Neural progenitor cell (in vitro differentiated cells): ENCODE measurements around the gene BNIP1.

Source experiments
- EZH2phosphoT487 ChIP-seq: fragments of 200-600 bp; sonication (generic); IDR thresholded peaks from 2 replicates; pipeline ENCODE4 v1.6.1; 2017; ENCODE audit warnings: antibody characterized with exemption
- TF ChIP-seq, protein P1 (sequence below): fragments of 200-600 bp; sonication (generic); IDR thresholded peaks from 2 replicates; pipeline ENCODE4 v1.5.1; 2017; ENCODE audit warnings: antibody characterized with exemption, mild to moderate bottlenecking

DNA sequence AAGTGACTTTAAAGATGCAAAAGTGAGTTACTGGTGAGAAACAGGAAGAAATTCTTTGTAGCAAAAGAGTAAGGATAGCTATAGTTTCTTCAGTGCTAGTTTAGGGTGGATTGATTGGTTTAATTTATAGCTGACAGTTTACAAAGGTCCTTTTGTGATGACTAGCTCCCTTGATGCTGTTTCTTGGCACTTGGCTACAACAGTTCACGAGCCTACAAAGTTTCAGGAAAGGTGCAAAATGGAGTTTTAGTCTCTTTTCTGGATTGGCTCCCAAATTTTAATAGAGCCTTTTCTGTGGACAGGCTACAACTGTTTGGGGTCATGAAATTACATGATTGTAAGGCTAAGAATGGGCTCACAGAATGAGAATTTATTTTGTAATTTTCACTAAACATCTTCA, 40.9 kb upstream of the BNIP1 start:
- no peak for TF ChIP-seq EZH2phosphoT487
- TF ChIP-seq, protein P1, sequence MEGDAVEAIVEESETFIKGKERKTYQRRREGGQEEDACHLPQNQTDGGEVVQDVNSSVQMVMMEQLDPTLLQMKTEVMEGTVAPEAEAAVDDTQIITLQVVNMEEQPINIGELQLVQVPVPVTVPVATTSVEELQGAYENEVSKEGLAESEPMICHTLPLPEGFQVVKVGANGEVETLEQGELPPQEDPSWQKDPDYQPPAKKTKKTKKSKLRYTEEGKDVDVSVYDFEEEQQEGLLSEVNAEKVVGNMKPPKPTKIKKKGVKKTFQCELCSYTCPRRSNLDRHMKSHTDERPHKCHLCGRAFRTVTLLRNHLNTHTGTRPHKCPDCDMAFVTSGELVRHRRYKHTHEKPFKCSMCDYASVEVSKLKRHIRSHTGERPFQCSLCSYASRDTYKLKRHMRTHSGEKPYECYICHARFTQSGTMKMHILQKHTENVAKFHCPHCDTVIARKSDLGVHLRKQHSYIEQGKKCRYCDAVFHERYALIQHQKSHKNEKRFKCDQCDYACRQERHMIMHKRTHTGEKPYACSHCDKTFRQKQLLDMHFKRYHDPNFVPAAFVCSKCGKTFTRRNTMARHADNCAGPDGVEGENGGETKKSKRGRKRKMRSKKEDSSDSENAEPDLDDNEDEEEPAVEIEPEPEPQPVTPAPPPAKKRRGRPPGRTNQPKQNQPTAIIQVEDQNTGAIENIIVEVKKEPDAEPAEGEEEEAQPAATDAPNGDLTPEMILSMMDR: no peak
